ENCODE results near the gene DCDC2C.

DNA sequence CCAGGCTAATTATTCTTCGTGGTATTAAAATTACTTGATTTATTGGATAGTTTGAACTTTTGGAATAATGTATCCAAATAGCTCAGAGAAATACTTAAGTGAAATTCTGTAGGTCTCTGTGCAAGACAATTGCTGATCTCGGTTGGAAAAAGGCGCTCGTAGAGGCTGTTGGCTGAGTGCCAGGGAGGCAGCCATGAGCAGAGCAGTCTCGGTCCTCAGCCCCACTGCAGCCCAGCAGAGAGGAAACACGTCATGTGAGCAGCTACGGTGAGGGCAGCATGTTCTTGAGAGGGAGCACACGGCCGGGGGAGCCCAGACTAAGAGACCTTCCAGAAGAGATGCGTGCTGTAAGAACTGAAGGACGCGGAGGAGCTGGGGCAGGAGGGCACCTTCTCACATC lies 42.5 kb downstream of the DCDC2C start:
- TF ChIP-seq, protein P1, sequence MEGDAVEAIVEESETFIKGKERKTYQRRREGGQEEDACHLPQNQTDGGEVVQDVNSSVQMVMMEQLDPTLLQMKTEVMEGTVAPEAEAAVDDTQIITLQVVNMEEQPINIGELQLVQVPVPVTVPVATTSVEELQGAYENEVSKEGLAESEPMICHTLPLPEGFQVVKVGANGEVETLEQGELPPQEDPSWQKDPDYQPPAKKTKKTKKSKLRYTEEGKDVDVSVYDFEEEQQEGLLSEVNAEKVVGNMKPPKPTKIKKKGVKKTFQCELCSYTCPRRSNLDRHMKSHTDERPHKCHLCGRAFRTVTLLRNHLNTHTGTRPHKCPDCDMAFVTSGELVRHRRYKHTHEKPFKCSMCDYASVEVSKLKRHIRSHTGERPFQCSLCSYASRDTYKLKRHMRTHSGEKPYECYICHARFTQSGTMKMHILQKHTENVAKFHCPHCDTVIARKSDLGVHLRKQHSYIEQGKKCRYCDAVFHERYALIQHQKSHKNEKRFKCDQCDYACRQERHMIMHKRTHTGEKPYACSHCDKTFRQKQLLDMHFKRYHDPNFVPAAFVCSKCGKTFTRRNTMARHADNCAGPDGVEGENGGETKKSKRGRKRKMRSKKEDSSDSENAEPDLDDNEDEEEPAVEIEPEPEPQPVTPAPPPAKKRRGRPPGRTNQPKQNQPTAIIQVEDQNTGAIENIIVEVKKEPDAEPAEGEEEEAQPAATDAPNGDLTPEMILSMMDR (conservative IDR thresholded peaks at IDR 0.05), result no peak
- TF ChIP-seq EZH2 (IDR thresholded peaks at IDR 0.05; ENCODE audit: low read depth), result no peak

Measured in PC-9 (cell line).